ENCODE measurements around the gene POU2F2. TPM values are rescaled to one million over a fixed set of nuclear protein-coding genes. Genes with fewer than 3 reads are reported as not detected.
"Not testable (repeated sequence)": the region's sequence is repeated elsewhere in the genome, so short reads cannot be mapped to it uniquely, and the experiment has no call there.

POU2F2 gene
- total and polyA plus RNA-seq, 2 donors (not counting 3 experiments of a cell fraction or from before 2014, with no cell fraction given), result 4.0 to 4.1 TPM

- Histone ChIP-seq H3K79me2 (ENCODE audit: control insufficient read depth, insufficient read depth, low read length) (no peaks in the 10 kb centered on the region), H4K20me1 (replicated peaks; ENCODE audit: control insufficient read depth, extremely low read depth, insufficient read depth, low read length) (no peaks in the 10 kb centered on the region), H3K4me1 (ENCODE audit: control insufficient read depth, extremely low read depth, insufficient read depth, low read length) (no peaks in the 10 kb centered on the region), H3K9ac (replicated peaks; ENCODE audit: extremely low read depth, insufficient read depth, low read length) (no peak overlapping the region), H3K27ac (ENCODE audit: insufficient read depth, low read depth, low read length) (no peak overlapping the region), H3K4me2 (ENCODE audit: insufficient read depth, low read length) (no peak overlapping the region), H2AFZ (ENCODE audit: low read depth, low read length) (no peak overlapping the region), H3K9me3 (replicated peaks; ENCODE audit: control insufficient read depth, insufficient read depth, low read length) (no peaks in the 10 kb centered on the region), H3K4me3 (replicated peaks in 1 of 3; ENCODE audit: insufficient read depth in 1 of 3, low read depth in 1 of 3, low read length in 3 of 3) (no peak overlapping the region), H3K9me1 (replicated peaks; ENCODE audit: control insufficient read depth, extremely low read depth, insufficient read depth, low read length) (no peaks in the 10 kb centered on the region), H3K27me3 (ENCODE audit: control insufficient read depth in 2 of 2, insufficient read depth in 2 of 2, low read length in 2 of 2) (no peaks in the 10 kb centered on the region), H3K36me3 (ENCODE audit: control insufficient read depth in 2 of 2, extremely low read depth in 1 of 2, insufficient read depth in 2 of 2, low read length in 2 of 2) (no peaks in the 10 kb centered on the region)
- POLR2A ChIA-PET, result no interaction called here
- intact Hi-C loops (cut with micrococcal nuclease) (no loop called here), dilution Hi-C loops (cut with MboI; ENCODE audit: extremely low pct_ligation_motif_present, low sequenced_read_pairs) (no loop called here)
- no peak for TF ChIP-seq GATA2 (IDR thresholded peaks at IDR 0.05; ENCODE audit: insufficient read depth, insufficient read length, low read depth, low read length)
- no peak for TF ChIP-seq CTCF (IDR thresholded peaks at IDR 0.05; ENCODE audit: extremely low read depth in 1 of 2, insufficient read depth in 1 of 2, low read depth in 1 of 2, low read length in 2 of 2)
- TF ChIP-seq EZH2 (IDR thresholded peaks at IDR 0.05; ENCODE audit: borderline replicate concordance, low read depth, low read length, severe bottlenecking), result no peak
- TF ChIP-seq MAX (IDR thresholded peaks at IDR 0.05; ENCODE audit: insufficient read depth, insufficient read length), result no peak
- TF ChIP-seq POLR2A (IDR thresholded peaks at IDR 0.05; ENCODE audit: low read depth, low read length), result no peak
- TF ChIP-seq MYC (IDR thresholded peaks at IDR 0.05; ENCODE audit: low read depth, low read length), result no peak
- no peak for TF ChIP-seq FOS (IDR thresholded peaks at IDR 0.05; ENCODE audit: borderline replicate concordance, insufficient read depth, low read length)
- TF ChIP-seq JUN (IDR thresholded peaks at IDR 0.05; ENCODE audit: borderline replicate concordance, insufficient read depth, insufficient read length, low read depth), result no peak
- TF ChIP-seq POLR2AphosphoS5 (IDR thresholded peaks at IDR 0.05; ENCODE audit: insufficient read depth, low read depth, low read length), result no peak
- CTCF ChIA-PET, result no interaction called here
- no TSS peak for BruUV-seq (replicated peaks)
- DNase-seq (ENCODE audit: low read depth, low spot score) (no peak), FAIRE-seq (no peak)
Measured at GRCh38 chr19:42042455-42043170, 89.6 kb downstream of the POU2F2 start.

GRCh38 chr19:42040491-42040890 is 91.8 kb downstream of the POU2F2 start:
- POLR2A ChIA-PET, FAIRE-seq: not testable (repeated sequence)

More at GRCh38 chr19:42040491-42040890, 91.8 kb downstream of the POU2F2 start:
- H3K4me3 ChIP-seq (replicated peaks in 1 of 3; ENCODE audit: insufficient read depth in 1 of 3, low read depth in 1 of 3, low read length in 3 of 3); H3K27me3 ChIP-seq (ENCODE audit: control insufficient read depth in 2 of 2, insufficient read depth in 2 of 2, low read length in 2 of 2); H4K20me1 ChIP-seq (replicated peaks; ENCODE audit: control insufficient read depth, extremely low read depth, insufficient read depth, low read length); H3K9me1 ChIP-seq (replicated peaks; ENCODE audit: control insufficient read depth, extremely low read depth, insufficient read depth, low read length); H3K27ac ChIP-seq (ENCODE audit: insufficient read depth, low read depth, low read length); DNase-seq (ENCODE audit: low read depth, low spot score); H3K9ac ChIP-seq (replicated peaks; ENCODE audit: extremely low read depth, insufficient read depth, low read length); H3K79me2 ChIP-seq (ENCODE audit: control insufficient read depth, insufficient read depth, low read length); H3K4me1 ChIP-seq (ENCODE audit: control insufficient read depth, extremely low read depth, insufficient read depth, low read length); H2AFZ ChIP-seq (ENCODE audit: low read depth, low read length); intact Hi-C loops (cut with micrococcal nuclease); H3K4me2 ChIP-seq (ENCODE audit: insufficient read depth, low read length); H3K36me3 ChIP-seq (ENCODE audit: control insufficient read depth in 2 of 2, extremely low read depth in 1 of 2, insufficient read depth in 2 of 2, low read length in 2 of 2); H3K9me3 ChIP-seq (replicated peaks; ENCODE audit: control insufficient read depth, insufficient read depth, low read length); dilution Hi-C loops (cut with MboI; ENCODE audit: extremely low pct_ligation_motif_present, low sequenced_read_pairs); BruUV-seq (replicated peaks): not testable (repeated sequence)
- CTCF ChIA-PET, result interaction anchor here (5.3 kb wide), 1 partner anchor 11 kb away, joined by 25 read pairs; no protein-coding TSS in a partner anchor
